K562 (cell line): ENCODE results near the gene RARRES1. TPM values are rescaled to one million over a fixed set of nuclear protein-coding genes. Genes with fewer than 3 reads are reported as not detected.

Experiments used
- ARHGAP35 ChIP-seq: fragments of 450-650 bp; IDR thresholded peaks from 2 replicates; pipeline ENCODE4 v1.6.1; 2018; ENCODE audit not compliant: partially characterized antibody
- BACH1 ChIP-seq: fragments of 200-800 bp; sonication (Bioruptor generic); IDR thresholded peaks from 2 replicates; pipeline ENCODE4 v1.6.1; 2016; ENCODE audit warnings: missing genetic modification characterization, missing compliant biosample characterization
- BMI1 ChIP-seq: fragments of 150-350 bp; IDR thresholded peaks from 2 replicates; pipeline ENCODE4 v1.6.1; 2014; ENCODE audit warnings: low read length
- CEBPZ ChIP-seq: fragments of 150-350 bp; IDR thresholded peaks from 2 replicates; pipeline ENCODE4 v1.6.1; 2014; ENCODE audit warnings: low read depth, mild to moderate bottlenecking, low read length, borderline replicate concordance
- CREB1 ChIP-seq, 2 experiments: sonication (generic) in 1 of 2; formaldehyde crosslinking in 1 of 2; IDR thresholded peaks; 2 replicates each; pipeline versions ENCODE4 v1.6.1 to v1.8.0; 2012 to 2022; ENCODE audit warnings: inconsistent platforms in 1 of 2, mild to moderate bottlenecking in 1 of 2, missing genetic modification reagents in 1 of 2, moderate library complexity in 1 of 2
- DNMT1 ChIP-seq: fragments of 450-650 bp; IDR thresholded peaks from 2 replicates; pipeline ENCODE4 v1.6.1; 2016; ENCODE audit warnings: antibody characterized with exemption, mild to moderate bottlenecking
- E2F3 ChIP-seq: fragments of 250-450 bp; sonication (Bioruptor Pico); IDR thresholded peaks from 2 replicates; pipeline ENCODE4 v1.4.0; 2020; ENCODE audit warnings: mild to moderate bottlenecking
- FOS ChIP-seq: IDR thresholded peaks from 3 replicates; pipeline ENCODE4 v1.6.1; 2011; ENCODE audit not compliant: insufficient read length; ENCODE audit errors: extremely low read depth
- FOXP4 ChIP-seq: sonication (generic); formaldehyde crosslinking; IDR thresholded peaks from 2 replicates; pipeline ENCODE4 v1.8.0; 2022; ENCODE audit warnings: mild to moderate bottlenecking, missing genetic modification reagents, borderline replicate concordance
- GABPA ChIP-seq: fragments of 200-800 bp; sonication (Bioruptor generic); conservative IDR thresholded peaks from 2 replicates; pipeline ENCODE4 v1.6.1; 2016; ENCODE audit warnings: low read depth, missing genetic modification characterization, missing compliant biosample characterization
- GTF2F1 ChIP-seq: IDR thresholded peaks from 2 replicates; pipeline ENCODE4 v1.6.1; 2011; ENCODE audit warnings: low read depth, low read length, improper control_type of control experiment
- MCM5 ChIP-seq: fragments of 450-650 bp; IDR thresholded peaks from 2 replicates; pipeline ENCODE4 v1.6.1; 2016; ENCODE audit warnings: low read depth
- SIN3A ChIP-seq, 2 experiments: fragments of 150-350 bp in 1 of 2; IDR thresholded peaks; 2 replicates each; pipeline ENCODE4 v1.6.1; 2011 to 2016; ENCODE audit warnings: borderline replicate concordance in 2 of 2, low read depth in 2 of 2, low read length in 2 of 2, mild to moderate bottlenecking in 2 of 2, moderate library complexity in 2 of 2; ENCODE audit not compliant: control insufficient read depth in 1 of 2
- SRF ChIP-seq, 2 experiments: fragments of 250-450, 450-650 bp in 1 of 2; sonication (Bioruptor Pico) in 1 of 2; sonication (generic) in 1 of 2; formaldehyde crosslinking; IDR thresholded peaks; 2 replicates each; pipeline versions ENCODE4 v1.5.0 to v1.5.1; 2020 to 2022; ENCODE audit warnings: mild to moderate bottlenecking in 1 of 2, missing genetic modification reagents in 1 of 2
- SRSF3 ChIP-seq: fragments of 200-400 bp; formaldehyde crosslinking; IDR thresholded peaks from 2 replicates; pipeline ENCODE4 v1.6.1; 2016; ENCODE audit warnings: mild to moderate bottlenecking, low read length, moderate library complexity; ENCODE audit not compliant: insufficient read depth
- SUPT5H ChIP-seq: fragments of 450-650 bp; IDR thresholded peaks from 2 replicates; pipeline ENCODE4 v1.6.1; 2016
- TEAD1 ChIP-seq, 2 experiments: fragments of 450-650 bp in 1 of 2; sonication (generic) in 1 of 2; formaldehyde crosslinking; IDR thresholded peaks; 2 replicates each; pipeline versions ENCODE4 v1.4.0 to v1.8.0; 2020 to 2022; ENCODE audit warnings: mild to moderate bottlenecking in 2 of 2, missing genetic modification reagents in 1 of 2
- ZC3H8 ChIP-seq: fragments of 450-650 bp; IDR thresholded peaks from 2 replicates; pipeline ENCODE4 v1.6.1; 2017
- ZNF197 ChIP-seq: fragments of 200-800 bp; sonication (Bioruptor generic); IDR thresholded peaks from 2 replicates; pipeline ENCODE4 v1.6.1; 2016; ENCODE audit warnings: low read depth, missing genetic modification characterization, missing compliant biosample characterization
- ZNF316 ChIP-seq: fragments of 450-650 bp; IDR thresholded peaks from 2 replicates; pipeline ENCODE4 v1.6.1; 2016
- polyA plus RNA-seq, 8 experiments: library from polyadenylated mRNA; depleted of rRNA in 4 of 8; stranded (reverse) in 5 of 8; unstranded in 3 of 8; fragments of >200 nt; fragmentation: Nextera tagmentation in 2 of 8; fragmentation: Illumina TruSeq in 1 of 8; extraction: Ambion mirVana in 2 of 8; extraction: Trizol in 1 of 8; gene quantifications; 2 replicates each; pipeline versions ENCODE4 v1.2.1 to v1.2.3, GENCODE V29; 2011 to 2014; ENCODE audit warnings: inconsistent platforms in 1 of 8, missing spikeins in 1 of 8
- total RNA-seq, 7 experiments: library from RNA; depleted of rRNA in 6 of 7; stranded (reverse); fragments of >200 nt in 6 of 7; fragmentation: Illumina TruSeq in 2 of 7; extraction: Trizol in 2 of 7; gene quantifications; 2 replicates each; pipeline versions ENCODE4 v1.2.1 to v1.2.3, GENCODE V29; 2011 to 2021; ENCODE audit warnings: low replicate concordance in 1 of 7

The RARRES1 gene
- total and polyA plus RNA-seq, 9 of the 15 experiments (the other 6 are each of a cell fraction or from before 2014, with no cell fraction given): not detected

- no peak for TF ChIP-seq SIN3A (IDR thresholded peaks at IDR 0.05; ENCODE audit: borderline replicate concordance in 2 of 2, control insufficient read depth in 1 of 2, low read depth in 2 of 2, low read length in 2 of 2)
- TF ChIP-seq ARHGAP35: no peak
- TF ChIP-seq SUPT5H: no peak
- peak; percentile 45; the same call in 1 of the 2 replicates for TF ChIP-seq CREB1 (IDR thresholded peaks at IDR 0.05)
- no peak for TF ChIP-seq CREB1 (CRISPR knock-in tag; IDR thresholded peaks at IDR 0.05)
- no peak for TF ChIP-seq FOXP4
- no peak for TF ChIP-seq MCM5
- no peak for TF ChIP-seq GABPA (tag)
- no peak for TF ChIP-seq ZC3H8
- TF ChIP-seq BMI1: no peak
- no peak for TF ChIP-seq DNMT1
- 0 out of 2 replicates have a peak, but pooled peaks have one; percentile 26 for TF ChIP-seq BACH1
- TF ChIP-seq ZNF316: peak; percentile 100
- no peak for TF ChIP-seq FOS
- no peak for TF ChIP-seq CEBPZ
- no peak for TF ChIP-seq GTF2F1
- TF ChIP-seq ZNF197 (CRISPR knock-in tag): no peak
- no peak for TF ChIP-seq SRF (CRISPR knock-in tag; IDR thresholded peaks at IDR 0.05)
- no peak for TF ChIP-seq SRSF3
- peak in 1 of 2 experiments; percentile 57; a peak in 1 of 4 replicates for TF ChIP-seq TEAD1 (CRISPR knock-in tag; IDR thresholded peaks at IDR 0.05)
- no peak for TF ChIP-seq E2F3 (CRISPR knock-in tag)
Measured at GRCh38 chr3:158679547-158680000, 52.7 kb downstream of the RARRES1 start (continued).
